Rectal smooth muscle tissue (tissue), 1 donor: ENCODE measurements around the gene MAN1C1.
"Not testable (repeated sequence)": the region's sequence is repeated elsewhere in the genome, so short reads cannot be mapped to it uniquely, and the experiment has no call there.

Source experiments
- H3K27ac ChIP-seq: one replicate; pipeline ENCODE4 v1.7.0; 2013; ENCODE audit warnings: low read depth, low read length, inconsistent platforms
- H3K27me3 ChIP-seq: one replicate; pipeline ENCODE4 v1.7.0; 2013; ENCODE audit warnings: low read length; ENCODE audit not compliant: control insufficient read depth, insufficient read depth
- H3K36me3 ChIP-seq: one replicate; pipeline ENCODE4 v1.7.0; 2013; ENCODE audit warnings: low read length; ENCODE audit not compliant: control insufficient read depth, insufficient read depth
- H3K4me1 ChIP-seq: one replicate; pipeline ENCODE4 v1.7.0; 2013; ENCODE audit warnings: low read length; ENCODE audit not compliant: control insufficient read depth, insufficient read depth
- H3K4me3 ChIP-seq: one replicate; pipeline ENCODE4 v1.7.0; 2013; ENCODE audit warnings: low read length
- H3K9ac ChIP-seq: one replicate; pipeline ENCODE4 v1.7.0; 2013; ENCODE audit warnings: low read length

MAN1C1 gene

GRCh38 chr1:25588786-25589185 lies 27.8 kb upstream of the MAN1C1 start:
- not testable (repeated sequence) for H3K4me3 ChIP-seq, H3K9ac ChIP-seq, H3K4me1 ChIP-seq, H3K27me3 ChIP-seq, H3K27ac ChIP-seq, H3K36me3 ChIP-seq

GRCh38 chr1:25590096-25590824 lies 26.3 kb upstream of the MAN1C1 start:
- Histone ChIP-seq H3K27ac (peak overlapping the region; percentile 45), H3K4me1 (peaks cover 6% of the 10 kb centered on the region), H3K9ac (no peak overlapping the region), H3K4me3 (no peak overlapping the region), H3K27me3 (no peaks in the 10 kb centered on the region), H3K36me3 (no peaks in the 10 kb centered on the region)

- peaks cover 6% of the 10 kb centered on the region for H3K4me1 ChIP-seq
- H3K4me3 ChIP-seq: no peak overlapping the region
These were observed 22.7 kb upstream of the MAN1C1 start for GRCh38 chr1:25593861-25594260.

GRCh38 chr1:25594971-25595370 lies 21.6 kb upstream of the MAN1C1 start:
- no peaks in the 10 kb centered on the region for H3K27me3 ChIP-seq
- no peak overlapping the region for H3K4me3 ChIP-seq
- H3K4me1 ChIP-seq: peaks cover 6% of the 10 kb centered on the region
- H3K9ac ChIP-seq: no peak overlapping the region
- no peak overlapping the region for H3K27ac ChIP-seq
- H3K36me3 ChIP-seq: no peaks in the 10 kb centered on the region

More at GRCh38 chr1:25593861-25594260, 22.7 kb upstream of the MAN1C1 start:
- Histone ChIP-seq H3K36me3 (no peaks in the 10 kb centered on the region), H3K27me3 (no peaks in the 10 kb centered on the region), H3K9ac (no peak overlapping the region), H3K27ac (no peak overlapping the region)

GRCh38 chr1:25596641-25597040 lies 19.9 kb upstream of the MAN1C1 start:
- H3K27me3 ChIP-seq, H3K36me3 ChIP-seq, H3K9ac ChIP-seq, H3K27ac ChIP-seq, H3K4me1 ChIP-seq, H3K4me3 ChIP-seq: not testable (repeated sequence)

GRCh38 chr1:25598879-25599278 lies 17.7 kb upstream of the MAN1C1 start:
- Histone ChIP-seq H3K27ac (no peak overlapping the region), H3K36me3 (no peaks in the 10 kb centered on the region), H3K27me3 (no peaks in the 10 kb centered on the region)

GRCh38 chr1:25599969-25600610 lies 16.5 kb upstream of the MAN1C1 start:
- no peaks in the 10 kb centered on the region for H3K36me3 ChIP-seq
- H3K4me1 ChIP-seq: no peaks in the 10 kb centered on the region
- H3K27ac ChIP-seq: no peak overlapping the region
- no peak overlapping the region for H3K9ac ChIP-seq
- no peak overlapping the region for H3K4me3 ChIP-seq
- no peaks in the 10 kb centered on the region for H3K27me3 ChIP-seq

More at GRCh38 chr1:25598879-25599278, 17.7 kb upstream of the MAN1C1 start:
- no peak overlapping the region for H3K9ac ChIP-seq
- no peaks in the 10 kb centered on the region for H3K4me1 ChIP-seq
- no peak overlapping the region for H3K4me3 ChIP-seq

- not testable (repeated sequence) for H3K36me3 ChIP-seq, H3K9ac ChIP-seq, H3K4me3 ChIP-seq, H3K4me1 ChIP-seq, H3K27ac ChIP-seq, H3K27me3 ChIP-seq
These were observed 15.5 kb upstream of the MAN1C1 start for GRCh38 chr1:25600971-25601699.

GRCh38 chr1:25603779-25604538 lies 12.6 kb upstream of the MAN1C1 start:
- H3K27ac ChIP-seq, H3K4me1 ChIP-seq, H3K36me3 ChIP-seq, H3K4me3 ChIP-seq, H3K9ac ChIP-seq, H3K27me3 ChIP-seq: not testable (repeated sequence)

GRCh38 chr1:25607123-25607522 lies 9.5 kb upstream of the MAN1C1 start:
- Histone ChIP-seq H3K4me3 (no peak overlapping the region), H3K36me3 (no peaks in the 10 kb centered on the region), H3K27ac (no peak overlapping the region), H3K4me1 (peaks cover 13% of the 10 kb centered on the region), H3K27me3 (no peaks in the 10 kb centered on the region), H3K9ac (no peak overlapping the region)

GRCh38 chr1:25608488-25609178 lies 8.0 kb upstream of the MAN1C1 start:
- no peak overlapping the region for H3K9ac ChIP-seq
- H3K4me1 ChIP-seq: peaks cover 13% of the 10 kb centered on the region
- H3K4me3 ChIP-seq: no peak overlapping the region
- no peaks in the 10 kb centered on the region for H3K27me3 ChIP-seq
- H3K27ac ChIP-seq: no peak overlapping the region
- H3K36me3 ChIP-seq: no peaks in the 10 kb centered on the region

GRCh38 chr1:25609921-25610320 lies 6.7 kb upstream of the MAN1C1 start:
- Histone ChIP-seq H3K4me3 (no peak overlapping the region), H3K4me1 (peaks cover 13% of the 10 kb centered on the region), H3K9ac (no peak overlapping the region), H3K27ac (peak overlapping the region; percentile 38), H3K36me3 (no peaks in the 10 kb centered on the region), H3K27me3 (no peaks in the 10 kb centered on the region)
